Loucy (cell line): ENCODE data around the gene DIDO1.

Experiments
- CTCF ChIP-seq: fragments of 200-600 bp; sonication (generic); conservative IDR thresholded peaks from 2 replicates; pipeline ENCODE4 v1.5.1; 2014; ENCODE audit warnings: mild to moderate bottlenecking, antibody characterized with exemption, low read length
- EZH2phosphoT487 ChIP-seq: fragments of 200-600 bp; IDR thresholded peaks from 2 replicates; pipeline ENCODE4 v1.6.1; 2018; ENCODE audit warnings: antibody characterized with exemption, mild to moderate bottlenecking, moderate library complexity, borderline replicate concordance

GRCh38 chr20:62898093-62898964 lies 28.0 kb downstream of the DIDO1 start:
- TF ChIP-seq CTCF (no peak), EZH2phosphoT487 (no peak)
